Measurements from ENCODE around the gene FHIT. TPM values are rescaled to one million over a fixed set of nuclear protein-coding genes. Genes with fewer than 3 reads are reported as not detected.

FHIT gene
- total and polyA plus RNA-seq, 2 of the 4 experiments (the other 2 are of a cell fraction) = 0.07 TPM; not detected in 1

DNA sequence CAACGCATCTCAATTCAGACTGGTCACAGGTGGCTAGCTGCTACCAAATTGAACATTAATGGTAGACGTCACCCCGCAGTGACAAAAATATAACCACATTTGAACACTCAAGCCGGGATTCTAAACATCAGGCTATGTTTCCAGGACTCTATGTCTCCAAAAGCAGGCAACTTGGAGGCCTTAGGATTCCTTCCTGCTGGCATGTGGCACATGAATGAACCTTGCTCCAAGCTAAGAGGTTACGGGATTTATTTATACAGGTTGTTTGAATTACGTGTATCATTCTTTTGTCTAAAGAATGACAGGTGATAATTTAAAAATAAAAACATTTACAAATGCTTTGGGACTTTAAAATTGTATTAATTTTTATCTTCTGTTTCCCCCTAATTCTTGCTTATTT, 1337.0 kb downstream of the FHIT start:
- TF ChIP-seq BHLHE40 (IDR thresholded peaks at IDR 0.05; ENCODE audit: low read depth, low read length) = no peak
- TF ChIP-seq, protein P1, sequence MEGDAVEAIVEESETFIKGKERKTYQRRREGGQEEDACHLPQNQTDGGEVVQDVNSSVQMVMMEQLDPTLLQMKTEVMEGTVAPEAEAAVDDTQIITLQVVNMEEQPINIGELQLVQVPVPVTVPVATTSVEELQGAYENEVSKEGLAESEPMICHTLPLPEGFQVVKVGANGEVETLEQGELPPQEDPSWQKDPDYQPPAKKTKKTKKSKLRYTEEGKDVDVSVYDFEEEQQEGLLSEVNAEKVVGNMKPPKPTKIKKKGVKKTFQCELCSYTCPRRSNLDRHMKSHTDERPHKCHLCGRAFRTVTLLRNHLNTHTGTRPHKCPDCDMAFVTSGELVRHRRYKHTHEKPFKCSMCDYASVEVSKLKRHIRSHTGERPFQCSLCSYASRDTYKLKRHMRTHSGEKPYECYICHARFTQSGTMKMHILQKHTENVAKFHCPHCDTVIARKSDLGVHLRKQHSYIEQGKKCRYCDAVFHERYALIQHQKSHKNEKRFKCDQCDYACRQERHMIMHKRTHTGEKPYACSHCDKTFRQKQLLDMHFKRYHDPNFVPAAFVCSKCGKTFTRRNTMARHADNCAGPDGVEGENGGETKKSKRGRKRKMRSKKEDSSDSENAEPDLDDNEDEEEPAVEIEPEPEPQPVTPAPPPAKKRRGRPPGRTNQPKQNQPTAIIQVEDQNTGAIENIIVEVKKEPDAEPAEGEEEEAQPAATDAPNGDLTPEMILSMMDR (conservative IDR thresholded peaks at IDR 0.05; ENCODE audit: low read depth, low read length) = no peak
- TF ChIP-seq NFE2L2 (IDR thresholded peaks at IDR 0.05; ENCODE audit: low read depth, low read length) = no peak
- TF ChIP-seq, protein P2, sequence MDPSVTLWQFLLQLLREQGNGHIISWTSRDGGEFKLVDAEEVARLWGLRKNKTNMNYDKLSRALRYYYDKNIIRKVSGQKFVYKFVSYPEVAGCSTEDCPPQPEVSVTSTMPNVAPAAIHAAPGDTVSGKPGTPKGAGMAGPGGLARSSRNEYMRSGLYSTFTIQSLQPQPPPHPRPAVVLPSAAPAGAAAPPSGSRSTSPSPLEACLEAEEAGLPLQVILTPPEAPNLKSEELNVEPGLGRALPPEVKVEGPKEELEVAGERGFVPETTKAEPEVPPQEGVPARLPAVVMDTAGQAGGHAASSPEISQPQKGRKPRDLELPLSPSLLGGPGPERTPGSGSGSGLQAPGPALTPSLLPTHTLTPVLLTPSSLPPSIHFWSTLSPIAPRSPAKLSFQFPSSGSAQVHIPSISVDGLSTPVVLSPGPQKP (IDR thresholded peaks at IDR 0.05; ENCODE audit: borderline replicate concordance, low read depth, low read length) = no peak
- TF ChIP-seq, protein P3, sequence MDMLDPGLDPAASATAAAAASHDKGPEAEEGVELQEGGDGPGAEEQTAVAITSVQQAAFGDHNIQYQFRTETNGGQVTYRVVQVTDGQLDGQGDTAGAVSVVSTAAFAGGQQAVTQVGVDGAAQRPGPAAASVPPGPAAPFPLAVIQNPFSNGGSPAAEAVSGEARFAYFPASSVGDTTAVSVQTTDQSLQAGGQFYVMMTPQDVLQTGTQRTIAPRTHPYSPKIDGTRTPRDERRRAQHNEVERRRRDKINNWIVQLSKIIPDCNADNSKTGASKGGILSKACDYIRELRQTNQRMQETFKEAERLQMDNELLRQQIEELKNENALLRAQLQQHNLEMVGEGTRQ (IDR thresholded peaks at IDR 0.05; ENCODE audit: low read depth, low read length) = no peak
- no peak for TF ChIP-seq CEBPB (IDR thresholded peaks at IDR 0.05; ENCODE audit: low read depth, low read length)
- no peak for TF ChIP-seq SMC3 (IDR thresholded peaks at IDR 0.05; ENCODE audit: low read depth, low read length)
- TF ChIP-seq MXI1 (IDR thresholded peaks at IDR 0.05; ENCODE audit: borderline replicate concordance, low read depth, low read length) = no peak
- TF ChIP-seq CHD1 (IDR thresholded peaks at IDR 0.05; ENCODE audit: low read depth, low read length) = no peak
- TF ChIP-seq RAD21 (IDR thresholded peaks at IDR 0.05; ENCODE audit: low read length) = no peak
- no peak for TF ChIP-seq MAFK (IDR thresholded peaks at IDR 0.05; ENCODE audit: low read depth, low read length)
- TF ChIP-seq POLR2A (IDR thresholded peaks at IDR 0.05; ENCODE audit: low read depth, low read length) = no peak
- TF ChIP-seq FOS (IDR thresholded peaks at IDR 0.05; ENCODE audit: low read depth, low read length) = no peak
- TF ChIP-seq MAZ (IDR thresholded peaks at IDR 0.05; ENCODE audit: borderline replicate concordance, low read depth, low read length) = no peak
- no peak for TF ChIP-seq RFX5 (IDR thresholded peaks at IDR 0.05; ENCODE audit: low read depth, low read length)
- no peak for TF ChIP-seq RCOR1 (IDR thresholded peaks at IDR 0.05; ENCODE audit: insufficient replicate concordance, low read length)
- CTCF ChIA-PET = interaction anchor here (0.6 kb wide), 1 partner anchor 10 kb away, joined by 3 read pairs; no protein-coding TSS in a partner anchor
- H3K79me1 ChIP-seq (ENCODE audit: low read depth in 1 of 2, low read length in 2 of 2) = no peaks in the 10 kb centered on the region

More for the DNA sequence above, 1337.0 kb downstream of the FHIT start:
- H4K8ac ChIP-seq (ENCODE audit: low read depth in 2 of 2, low read length in 2 of 2) = no peak overlapping the region
- H3K4ac ChIP-seq (ENCODE audit: low read depth, low read length) = no peak overlapping the region
- no peak overlapping the region for H2BK20ac ChIP-seq (ENCODE audit: low read depth, low read length)
- H2AFZ ChIP-seq (replicated peaks; ENCODE audit: low read length, poor library complexity) = no peak overlapping the region
- no peak overlapping the region for H2BK15ac ChIP-seq (ENCODE audit: low read depth, low read length)
- no peak overlapping the region for H2AK5ac ChIP-seq (ENCODE audit: low read depth, low read length)
- H4K5ac ChIP-seq (ENCODE audit: low read depth, low read length) = no peak overlapping the region
- H3K27ac ChIP-seq (ENCODE audit: insufficient read depth, low read length) = no peak overlapping the region
- H3K23ac ChIP-seq (ENCODE audit: low read depth, low read length) = no peak overlapping the region
- intact Hi-C loops (cut with micrococcal nuclease) (no loop called here), in situ Hi-C loops (cut with MboI; ENCODE audit: low sequenced_read_pairs) (no loop called here), dilution Hi-C loops (cut with HindIII; ENCODE audit: low sequenced_read_pairs, unreplicated experiment) (no loop called here)
- no peak overlapping the region for H3K4me3 ChIP-seq (ENCODE audit: insufficient read depth, low read depth, low read length)
- H3K36me3 ChIP-seq (ENCODE audit: control insufficient read depth, insufficient read depth, low read length) = no peaks in the 10 kb centered on the region
- H3K27me3 ChIP-seq (ENCODE audit: control insufficient read depth, insufficient read depth, low read length) = no peaks in the 10 kb centered on the region
- H2BK120ac ChIP-seq (ENCODE audit: low read depth, low read length) = no peak overlapping the region
- no peak overlapping the region for H3K14ac ChIP-seq (replicated peaks; ENCODE audit: low read depth, low read length)
- no peak overlapping the region for H4K91ac ChIP-seq (ENCODE audit: insufficient read depth, low read depth, low read length)
- no TSS peak for BruUV-seq (replicated peaks)
- no peak overlapping the region for H2AK9ac ChIP-seq (replicated peaks; ENCODE audit: low read depth, low read length, poor library complexity)
- no peak overlapping the region for H3K4me2 ChIP-seq (ENCODE audit: low read depth, low read length)
- H3K9me3 ChIP-seq (ENCODE audit: control insufficient read depth, insufficient read depth, low read length) = no peaks in the 10 kb centered on the region
- no peaks in the 10 kb centered on the region for H3K4me1 ChIP-seq (ENCODE audit: control insufficient read depth, insufficient read depth, low read length)
- H3K9me1 ChIP-seq (ENCODE audit: insufficient read depth, low read length) = no peaks in the 10 kb centered on the region
- no peak overlapping the region for H3K56ac ChIP-seq (ENCODE audit: extremely low read depth, insufficient read depth, low read length)
- no peak overlapping the region for H3K9ac ChIP-seq (ENCODE audit: low read depth, low read length)
- H2BK5ac ChIP-seq (ENCODE audit: low read depth, low read length, poor library complexity, severe bottlenecking) = no peak overlapping the region
- no peaks in the 10 kb centered on the region for H4K20me1 ChIP-seq (ENCODE audit: insufficient read depth, low read length)
- DNase-seq = no peak
- ATAC-seq (ENCODE audit: low read depth) = no peak
- no CpG with 5 or more reads among the region's 6 CpGs for WGBS, 2 experiments (ENCODE audit: extremely low coverage in 2 of 2, insufficient read length in 1 of 2)
- H3K18ac ChIP-seq (ENCODE audit: low read depth, low read length) = no peak overlapping the region
- POLR2A ChIA-PET (ENCODE audit: unreplicated experiment) = no interaction called here
